Epithelial cell of prostate (primary cell): Measurements from ENCODE around the gene CCDC51.

ENCODE experiments used
- DNase-seq: peaks from one replicate; pipeline ENCODE4 v3.0.0-alpha.2; 2011; ENCODE audit warnings: low read depth, low spot score
- H3K27ac ChIP-seq: fragments of 450-650 bp; 2 replicates; pipeline ENCODE4 v1.5.1; 2017; ENCODE audit warnings: mild to moderate bottlenecking

Gene CCDC51

DNA sequence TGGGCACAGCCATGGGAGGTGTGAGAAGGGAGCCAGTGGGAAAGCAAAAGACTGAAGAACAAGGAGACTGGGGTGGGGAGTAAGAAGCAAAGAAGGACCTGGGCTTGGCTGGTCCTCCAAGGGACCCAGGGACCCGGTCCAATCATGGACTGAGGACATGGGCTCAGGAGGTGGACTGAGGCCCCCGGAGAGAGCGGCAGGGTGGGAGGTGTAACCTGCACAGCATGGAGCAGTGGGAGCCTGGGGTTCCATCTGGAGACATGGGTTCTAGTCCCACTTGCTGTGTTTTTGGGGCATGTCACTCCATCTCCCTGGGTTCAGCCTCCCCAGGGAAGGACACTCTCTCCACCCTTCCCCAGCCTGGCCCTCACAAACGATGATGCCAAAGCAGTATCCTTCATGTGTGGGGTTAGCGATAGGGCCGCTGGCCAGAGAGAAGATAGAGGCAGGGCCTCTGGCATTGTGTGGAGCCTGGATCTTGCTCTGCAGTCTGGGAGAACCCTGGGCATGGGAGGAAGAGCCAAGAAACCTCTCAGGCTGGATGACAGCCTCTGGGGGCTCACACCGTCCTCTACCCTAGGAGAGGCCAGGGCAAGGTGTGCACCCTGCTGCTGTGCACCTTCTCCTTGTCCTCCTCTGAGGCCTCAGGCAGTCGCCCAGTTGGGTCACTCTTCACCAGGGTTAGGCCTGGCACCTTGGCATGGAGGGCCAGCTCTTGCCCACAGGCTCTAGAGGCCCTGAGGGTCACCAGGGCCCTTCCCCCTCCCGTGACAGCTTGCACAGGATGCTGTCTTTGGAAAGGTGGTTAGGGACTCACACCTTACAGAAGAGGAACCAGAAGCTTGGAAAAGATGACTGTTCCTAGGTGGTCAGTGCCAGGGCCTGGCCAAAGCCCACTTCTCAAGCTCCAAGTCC lies 41.9 kb downstream of the CCDC51 start:
- DNase-seq: no peak
- no peak overlapping the region for H3K27ac ChIP-seq

DNA sequence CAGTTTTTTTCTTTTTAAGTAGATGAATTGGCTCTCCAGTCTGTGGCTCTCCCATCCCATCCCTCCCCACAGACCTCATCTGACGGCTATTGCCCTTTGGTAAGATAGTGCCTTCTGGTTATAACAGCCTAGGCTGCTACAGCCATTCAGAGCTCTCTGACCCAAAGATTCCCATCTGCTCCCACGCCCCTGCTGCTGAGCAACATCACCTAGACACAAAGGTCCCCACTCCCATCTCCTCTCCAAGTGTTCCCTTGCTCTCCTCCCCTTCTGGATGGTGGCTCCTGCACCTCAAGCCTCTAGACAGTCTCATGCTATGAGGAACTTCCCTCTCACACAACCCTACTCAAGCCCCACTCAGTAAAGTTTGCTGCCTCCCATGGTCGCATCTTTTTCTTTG lies 44.2 kb downstream of the CCDC51 start:
- no peak overlapping the region for H3K27ac ChIP-seq
- DNase-seq: no peak

DNA sequence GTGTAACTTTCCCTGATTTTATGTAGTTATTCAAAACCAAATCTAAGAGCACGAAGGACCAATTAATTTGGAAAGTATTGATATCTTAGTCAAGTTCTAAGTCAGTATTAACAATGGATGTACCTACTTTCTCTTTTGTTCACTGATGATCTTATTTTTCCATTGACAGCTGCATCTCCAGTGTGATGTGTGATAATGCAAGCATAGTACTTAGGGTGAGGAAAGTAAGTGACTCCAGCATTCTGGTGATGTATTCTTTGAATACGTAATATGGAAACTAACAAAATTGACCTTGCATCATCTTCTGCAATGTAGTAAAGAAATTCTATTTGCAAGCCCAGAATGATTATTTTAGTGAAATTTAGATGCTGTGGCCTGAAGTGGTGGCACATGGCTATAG lies 45.5 kb downstream of the CCDC51 start:
- no peak for DNase-seq
- no peak overlapping the region for H3K27ac ChIP-seq

DNA sequence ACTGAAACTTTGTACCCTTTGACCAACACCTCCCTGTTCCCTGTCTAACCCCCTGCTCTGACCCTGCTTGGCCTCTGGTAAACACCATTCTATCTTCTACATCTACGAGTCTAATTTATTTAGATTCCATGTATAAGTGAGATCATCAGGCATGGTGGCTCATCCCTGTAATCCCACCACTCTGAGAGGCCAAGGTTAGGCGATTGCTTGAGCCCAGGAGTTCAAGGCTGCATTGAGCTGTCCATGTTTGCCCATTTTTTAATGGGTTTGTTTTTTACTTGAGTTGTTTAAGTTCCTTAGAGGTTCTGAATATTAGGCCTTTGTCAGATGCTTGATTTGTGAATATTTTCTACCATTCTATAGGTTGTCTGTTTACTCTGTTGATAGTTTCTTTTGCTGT lies 51.0 kb downstream of the CCDC51 start:
- no peak for DNase-seq
- no peak overlapping the region for H3K27ac ChIP-seq

DNA sequence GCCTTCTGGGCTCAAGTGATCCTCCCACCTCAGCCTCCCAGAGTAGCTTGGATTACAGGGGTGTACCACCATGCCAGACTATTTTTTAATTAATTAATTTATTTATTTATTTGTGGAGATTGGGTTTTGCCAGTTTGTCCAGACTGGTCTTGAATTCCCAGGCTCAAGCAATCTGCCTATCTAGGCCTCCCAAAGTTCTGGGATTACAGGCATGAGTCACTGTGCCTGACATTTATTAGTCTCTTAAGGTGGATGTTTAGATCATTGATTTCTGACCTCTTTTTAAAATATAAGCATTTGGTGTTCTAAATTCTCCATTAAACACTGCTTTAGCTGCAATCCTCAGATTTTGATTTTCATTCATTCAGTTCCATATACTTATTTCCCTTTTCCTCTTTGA lies 52.3 kb downstream of the CCDC51 start:
- no peak overlapping the region for H3K27ac ChIP-seq
- no peak for DNase-seq
